Measurements from ENCODE around the gene MUC5B.

The MUC5B gene

DNA sequence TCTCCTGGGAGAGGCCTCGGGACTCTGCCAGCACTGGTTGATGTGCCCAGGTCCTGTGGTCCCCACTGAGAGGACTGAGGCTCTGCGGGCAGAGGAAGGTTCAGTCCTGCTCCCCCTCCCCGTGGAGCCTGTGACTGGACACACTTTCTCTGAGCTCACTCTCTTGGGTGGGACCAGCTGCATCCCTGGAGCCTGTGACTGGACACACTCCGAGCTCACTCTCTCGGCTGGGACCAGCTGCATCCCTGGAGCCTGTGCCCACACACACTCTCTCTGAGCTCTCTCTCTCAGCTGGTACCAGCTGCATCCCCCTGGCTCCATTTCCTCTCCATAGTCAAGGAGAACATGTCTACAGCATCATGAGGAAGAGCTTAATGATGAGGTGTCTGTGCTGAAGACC is 47.1 kb downstream of the MUC5B start:
- H3K4me1 Mint-ChIP-seq, result peaks cover 8% of the 10 kb centered on the region
- no peak overlapping the region for H3K4me3 Mint-ChIP-seq
- H3K36me3 Mint-ChIP-seq (ENCODE audit: low read depth), result peaks cover 24% of the 10 kb centered on the region
- H3K27ac Mint-ChIP-seq, result no peak overlapping the region
- TF ChIP-seq, protein P1, sequence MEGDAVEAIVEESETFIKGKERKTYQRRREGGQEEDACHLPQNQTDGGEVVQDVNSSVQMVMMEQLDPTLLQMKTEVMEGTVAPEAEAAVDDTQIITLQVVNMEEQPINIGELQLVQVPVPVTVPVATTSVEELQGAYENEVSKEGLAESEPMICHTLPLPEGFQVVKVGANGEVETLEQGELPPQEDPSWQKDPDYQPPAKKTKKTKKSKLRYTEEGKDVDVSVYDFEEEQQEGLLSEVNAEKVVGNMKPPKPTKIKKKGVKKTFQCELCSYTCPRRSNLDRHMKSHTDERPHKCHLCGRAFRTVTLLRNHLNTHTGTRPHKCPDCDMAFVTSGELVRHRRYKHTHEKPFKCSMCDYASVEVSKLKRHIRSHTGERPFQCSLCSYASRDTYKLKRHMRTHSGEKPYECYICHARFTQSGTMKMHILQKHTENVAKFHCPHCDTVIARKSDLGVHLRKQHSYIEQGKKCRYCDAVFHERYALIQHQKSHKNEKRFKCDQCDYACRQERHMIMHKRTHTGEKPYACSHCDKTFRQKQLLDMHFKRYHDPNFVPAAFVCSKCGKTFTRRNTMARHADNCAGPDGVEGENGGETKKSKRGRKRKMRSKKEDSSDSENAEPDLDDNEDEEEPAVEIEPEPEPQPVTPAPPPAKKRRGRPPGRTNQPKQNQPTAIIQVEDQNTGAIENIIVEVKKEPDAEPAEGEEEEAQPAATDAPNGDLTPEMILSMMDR (IDR thresholded peaks at IDR 0.05), result no peak
- peaks cover 3% of the 10 kb centered on the region for H3K27me3 Mint-ChIP-seq (ENCODE audit: low read depth, poor library complexity)
- H3K9me3 Mint-ChIP-seq, result peaks cover 24% of the 10 kb centered on the region
- DNase-seq, result no peak

- DNase-seq, result no peak
- no peak overlapping the region for H3K27ac Mint-ChIP-seq
- TF ChIP-seq, protein P1 (IDR thresholded peaks at IDR 0.05), result no peak
- peaks cover 3% of the 10 kb centered on the region for H3K27me3 Mint-ChIP-seq (ENCODE audit: low read depth, poor library complexity)
- peaks cover 13% of the 10 kb centered on the region for H3K4me1 Mint-ChIP-seq
- H3K36me3 Mint-ChIP-seq (ENCODE audit: low read depth), result peaks cover 20% of the 10 kb centered on the region
- peaks cover 19% of the 10 kb centered on the region for H3K9me3 Mint-ChIP-seq
- no peak overlapping the region for H3K4me3 Mint-ChIP-seq
Observed at GRCh38 chr11:1270476-1270875, 47.6 kb downstream of the MUC5B start.

DNA sequence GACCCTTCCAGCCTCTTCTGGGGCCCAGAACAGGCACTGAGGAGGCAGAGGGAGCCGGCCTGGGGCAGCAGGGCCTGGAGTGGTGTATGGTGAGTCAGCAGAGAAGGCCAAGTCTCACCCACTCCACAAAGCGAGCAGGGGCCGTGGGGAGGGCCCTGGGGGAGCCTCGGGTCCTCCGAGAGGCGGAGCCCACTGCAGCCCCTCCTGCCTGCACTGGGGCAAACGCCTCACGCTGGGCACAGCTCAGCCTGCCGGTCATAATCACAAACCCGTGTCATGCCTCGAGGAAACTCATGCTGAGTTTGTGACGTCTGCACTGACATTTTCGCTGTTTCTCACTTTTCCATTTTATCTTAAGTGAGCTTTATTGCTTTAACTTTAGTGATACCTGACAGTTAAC is 48.1 kb downstream of the MUC5B start:
- Mint-ChIP-seq H3K36me3 (ENCODE audit: low read depth) (peaks cover 20% of the 10 kb centered on the region), H3K9me3 (peaks cover 17% of the 10 kb centered on the region), H3K27ac (peak overlapping the region; percentile 68), H3K4me1 (peaks cover 17% of the 10 kb centered on the region), H3K27me3 (ENCODE audit: low read depth, poor library complexity) (peaks cover 3% of the 10 kb centered on the region), H3K4me3 (no peak overlapping the region)
- no peak for DNase-seq
- TF ChIP-seq, protein P1 (IDR thresholded peaks at IDR 0.05), result no peak

DNA sequence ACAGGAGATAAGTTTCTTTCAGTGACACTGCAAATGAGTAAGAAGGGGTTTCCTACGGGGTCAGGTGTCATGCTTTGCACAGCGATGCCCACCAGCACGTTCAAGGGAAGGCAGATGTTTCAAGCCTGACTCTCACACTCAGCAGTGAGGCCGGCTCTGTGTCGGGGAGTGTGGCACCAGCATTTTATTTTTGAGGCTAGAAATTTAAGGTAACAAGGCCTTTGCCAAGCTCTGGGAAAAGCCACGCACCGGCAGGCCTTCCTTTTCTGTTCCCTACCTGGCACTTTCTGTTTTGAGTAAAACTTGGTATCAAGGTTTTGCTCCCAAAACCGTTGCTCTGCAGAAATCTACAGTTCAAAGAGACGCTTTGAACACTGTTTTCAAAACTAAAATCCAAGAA is 48.5 kb downstream of the MUC5B start:
- TF ChIP-seq, protein P1 (IDR thresholded peaks at IDR 0.05), result no peak
- no peak for DNase-seq
- Mint-ChIP-seq H3K36me3 (ENCODE audit: low read depth) (peaks cover 21% of the 10 kb centered on the region), H3K9me3 (peaks cover 13% of the 10 kb centered on the region), H3K4me3 (no peak overlapping the region), H3K4me1 (peaks cover 19% of the 10 kb centered on the region), H3K27ac (peak overlapping the region; percentile 68), H3K27me3 (ENCODE audit: low read depth, poor library complexity) (peaks cover 3% of the 10 kb centered on the region)

DNA sequence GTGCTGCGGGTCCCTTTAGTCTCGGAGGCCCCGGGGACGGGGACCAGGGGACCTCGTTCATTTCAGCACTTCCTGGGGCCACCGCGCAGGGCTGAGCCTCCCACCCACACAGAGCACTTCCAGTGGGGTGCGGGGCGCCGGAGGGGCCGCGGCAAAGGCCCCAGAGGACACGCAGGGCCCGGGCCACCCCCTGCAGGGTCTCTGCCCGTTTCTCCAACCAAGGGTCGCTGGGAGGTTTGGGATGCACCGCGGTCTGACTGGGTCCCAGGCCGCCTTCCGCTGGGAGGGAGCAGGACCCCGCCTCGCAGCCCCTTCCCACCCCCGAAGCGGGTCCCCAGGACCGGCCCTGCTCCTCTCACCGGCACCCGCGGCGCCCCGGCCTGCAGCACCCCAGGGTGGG is 49.1 kb downstream of the MUC5B start:
- peaks cover 22% of the 10 kb centered on the region for H3K4me1 Mint-ChIP-seq
- H3K4me3 Mint-ChIP-seq, result no peak overlapping the region
- TF ChIP-seq, protein P1 (IDR thresholded peaks at IDR 0.05), result no peak
- H3K27me3 Mint-ChIP-seq (ENCODE audit: low read depth, poor library complexity), result peaks cover 3% of the 10 kb centered on the region
- H3K9me3 Mint-ChIP-seq, result peaks cover 7% of the 10 kb centered on the region
- peaks cover 20% of the 10 kb centered on the region for H3K36me3 Mint-ChIP-seq (ENCODE audit: low read depth)
- no peak overlapping the region for H3K27ac Mint-ChIP-seq
- no peak for DNase-seq

GRCh38 chr11:1272531-1272930 is 49.7 kb downstream of the MUC5B start:
- Mint-ChIP-seq H3K9me3 (peaks cover 7% of the 10 kb centered on the region), H3K4me3 (no peak overlapping the region), H3K27me3 (ENCODE audit: low read depth, poor library complexity) (peaks cover 3% of the 10 kb centered on the region), H3K4me1 (peaks cover 26% of the 10 kb centered on the region), H3K36me3 (ENCODE audit: low read depth) (peaks cover 24% of the 10 kb centered on the region), H3K27ac (no peak overlapping the region)
- DNase-seq, result no peak
- TF ChIP-seq, protein P1 (IDR thresholded peaks at IDR 0.05), result no peak
